B cell (primary cell): ENCODE data around the gene CHKB. TPM values are rescaled to one million over a fixed set of nuclear protein-coding genes. Genes with fewer than 3 reads are reported as not detected.

Experiments
- ATAC-seq: fragments of 200-7000 bp; cut with Tn5 transposase; one replicate; pipeline ENCODE4 v1.10.0; 2021; ENCODE audit warnings: low read depth, mild to moderate bottlenecking, moderate number of reproducible peaks, moderate library complexity
- CTCF ChIA-PET: fragments of 350-600 bp; sonication (Branson Sonifier 250); formaldehyde crosslinking; loops from one replicate; lab custom pipeline; 2021; ENCODE audit warnings: antibody characterized with exemption, inconsistent platforms; lab: Charles Lee
- POLR2A ChIA-PET: fragments of 350-600 bp; sonication (Branson Sonifier 250); formaldehyde crosslinking; loops from one replicate; lab custom pipeline; 2021; ENCODE audit warnings: antibody characterized with exemption; lab: Charles Lee
- DNase-seq: peaks from one replicate; pipeline ENCODE4 v3.0.0; 2013
- H2AFZ ChIP-seq: 2 replicates; pipeline ENCODE4 v1.6.1; 2012; ENCODE audit warnings: mild to moderate bottlenecking, low read depth, low read length; ENCODE audit not compliant: insufficient read depth, poor library complexity, severe bottlenecking
- H3K27ac ChIP-seq, 2 donors: 1 replicate in 1 of 2; 2 replicates in 1 of 2; pipeline ENCODE4 v1.5.1; 2012 to 2013; ENCODE audit warnings: low read length in 2 of 2, mild to moderate bottlenecking in 2 of 2, moderate library complexity in 1 of 2
- H3K27me3 ChIP-seq, 4 experiments: fragments of 200-600 bp in 1 of 4; sonication (generic) in 1 of 4; replicated peaks in 1 of 4; 1 replicate in 2 of 4; 2 replicates in 2 of 4; pipeline versions ENCODE4 v1.6.1 to v1.7.0; 2013 to 2016; ENCODE audit warnings: low read length in 3 of 4, mild to moderate bottlenecking in 2 of 4, mixed read lengths in 1 of 4, moderate library complexity in 1 of 4; ENCODE audit not compliant: insufficient read depth in 4 of 4, control insufficient read depth in 3 of 4; ENCODE audit errors: control extremely low read depth in 1 of 4
- H3K36me3 ChIP-seq, 2 experiments: replicated peaks in 1 of 2; 1 replicate in 1 of 2; 2 replicates in 1 of 2; pipeline versions ENCODE4 v1.6.1 to v1.7.1; 2013; ENCODE audit warnings: low read length in 1 of 2; ENCODE audit not compliant: insufficient read depth in 2 of 2, control insufficient read depth in 1 of 2; ENCODE audit errors: control extremely low read depth in 1 of 2, extremely low read depth in 1 of 2
- H3K4me1 ChIP-seq, 2 donors: fragments of 200-600 bp in 1 of 2; sonication (generic) in 1 of 2; 1 replicate in 1 of 2; 2 replicates in 1 of 2; pipeline versions ENCODE4 v1.5.1 to v1.6.1; 2013 to 2017; ENCODE audit warnings: low read length in 2 of 2; ENCODE audit not compliant: control insufficient read depth in 2 of 2, insufficient read depth in 2 of 2
- H3K4me2 ChIP-seq: replicated peaks from 2 replicates; pipeline ENCODE3; 2012; ENCODE audit warnings: mild to moderate bottlenecking, low read depth, low read length; ENCODE audit not compliant: poor library complexity, severe bottlenecking
- H3K4me3 ChIP-seq, 5 experiments: fragments of 200-600 bp in 1 of 5; sonication (generic) in 1 of 5; 1 replicate in 3 of 5; 2 replicates in 2 of 5; pipeline versions ENCODE4 v1.5.1 to v1.7.0; 2011 to 2016; ENCODE audit warnings: low read length in 4 of 5, mild to moderate bottlenecking in 4 of 5, low read depth in 2 of 5, control low read depth in 1 of 5, moderate library complexity in 1 of 5; ENCODE audit not compliant: insufficient read depth in 1 of 5; ENCODE audit errors: control extremely low read depth in 1 of 5, extremely low read depth in 1 of 5
- H3K79me2 ChIP-seq: fragments of 200-600 bp; sonication (generic); one replicate; pipeline ENCODE4 v1.6.0; 2016; ENCODE audit warnings: low read length; ENCODE audit not compliant: control insufficient read depth, insufficient read depth
- H3K9ac ChIP-seq: fragments of 200-600 bp; sonication (generic); 2 replicates; pipeline ENCODE4 v1.6.1; 2017; ENCODE audit warnings: mild to moderate bottlenecking, low read length, moderate library complexity
- H3K9me3 ChIP-seq, 3 donors: one replicate each; pipeline versions ENCODE4 v1.6.1 to v1.7.1; 2013; ENCODE audit warnings: low read length in 2 of 3; ENCODE audit not compliant: control insufficient read depth in 2 of 3, insufficient read depth in 1 of 3; ENCODE audit errors: control extremely low read depth in 1 of 3
- H4K20me1 ChIP-seq: 2 replicates; pipeline ENCODE4 v1.6.0; 2012; ENCODE audit warnings: mild to moderate bottlenecking, low read length; ENCODE audit not compliant: insufficient read depth, control insufficient read depth, poor library complexity, severe bottlenecking
- H3K27ac Mint-ChIP-seq: one replicate; pipeline ENCODE4 v1.8.0; 2021; ENCODE audit warnings: mixed read lengths
- H3K27me3 Mint-ChIP-seq: one replicate; pipeline ENCODE4 v1.8.0; 2021; ENCODE audit warnings: mixed read lengths
- H3K4me1 Mint-ChIP-seq: one replicate; pipeline ENCODE4 v1.8.0; 2021; ENCODE audit warnings: mixed read lengths
- H3K4me3 Mint-ChIP-seq: one replicate; pipeline ENCODE4 v1.8.0; 2021; ENCODE audit warnings: mixed read lengths
- H3K9me3 Mint-ChIP-seq: one replicate; pipeline ENCODE4 v1.8.0; 2022; ENCODE audit warnings: mixed read lengths; ENCODE audit not compliant: insufficient read depth
- EZH2 ChIP-seq: IDR thresholded peaks from 2 replicates; pipeline ENCODE4 v1.6.1; 2012; ENCODE audit warnings: borderline replicate concordance, low read depth, mild to moderate bottlenecking, moderate library complexity, low read length; ENCODE audit not compliant: insufficient read depth, poor library complexity, severe bottlenecking
- WGBS: methylation state at CpG from one replicate; pipeline ENCODE4 v1.1.5; 2013; ENCODE audit warnings: missing lambda C conversion rate; ENCODE audit not compliant: insufficient coverage; 5-methylcytosine and 5-hydroxymethylcytosine counted together
- intact Hi-C: fragments of 100-400 bp; cut with micrococcal nuclease; formaldehyde crosslinking; loops from one replicate; pipeline ENCODE4 v1.10.0; 2022
- polyA plus RNA-seq: library from polyadenylated mRNA; depleted of rRNA; stranded (reverse); fragments of >200 nt; gene quantifications from 2 replicates; pipeline ENCODE4 v1.2.3, GENCODE V29; 2012
- total RNA-seq, 2 donors: library from RNA; stranded (reverse); fragments of 120-200 nt in 1 of 2; gene quantifications; 1 replicate in 1 of 2; 2 replicates in 1 of 2; pipeline versions ENCODE4 v1.2.3 to v1.2.4, GENCODE V29; 2013 to 2022
- TF ChIP-seq, protein P1 (sequence below): fragments of 200-600 bp; IDR thresholded peaks from one replicate; pipeline ENCODE4 v1.8.0; 2022; ENCODE audit warnings: antibody characterized with exemption, mild to moderate bottlenecking

CHKB gene
- total and polyA plus RNA-seq, 2 donors (not counting 1 experiment from before 2014, with no cell fraction given) = 238 to 309 TPM

DNA sequence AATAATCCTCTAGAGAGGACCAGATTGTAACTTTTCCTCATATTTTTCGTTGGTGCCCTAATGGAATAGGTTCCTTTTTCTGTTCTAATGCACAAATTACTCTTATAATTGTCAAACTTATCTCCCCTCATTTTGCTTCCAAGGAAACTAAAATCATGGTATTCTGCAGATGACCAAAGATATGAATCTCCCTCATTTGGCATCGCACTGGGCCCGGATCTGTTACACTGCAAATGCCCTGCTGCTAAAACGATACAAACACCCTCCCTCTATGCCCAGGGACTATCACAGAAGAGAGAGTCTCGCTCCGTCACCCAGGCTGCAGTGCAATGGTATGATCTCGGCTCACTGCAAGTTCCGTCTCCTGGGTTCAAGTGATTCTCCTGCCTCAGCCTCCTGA, 29.3 kb downstream of the CHKB start:
- Histone ChIP-seq H4K20me1 (no peaks in the 10 kb centered on the region), H3K4me2 (no peak overlapping the region), H2AFZ (no peak overlapping the region), H3K4me3 (no peak overlapping the region), H3K36me3 (no peaks in the 10 kb centered on the region), H3K4me1 (peaks cover 14 to 19% of the 10 kb centered on the region in 2 donors), H3K79me2 (peaks cover 23% of the 10 kb centered on the region), H3K9me3 (no peaks in the 10 kb centered on the region), H3K27ac (no peak overlapping the region), H3K9ac (no peak overlapping the region), H3K27me3 (no peaks in the 10 kb centered on the region)
- TF ChIP-seq, protein P1, sequence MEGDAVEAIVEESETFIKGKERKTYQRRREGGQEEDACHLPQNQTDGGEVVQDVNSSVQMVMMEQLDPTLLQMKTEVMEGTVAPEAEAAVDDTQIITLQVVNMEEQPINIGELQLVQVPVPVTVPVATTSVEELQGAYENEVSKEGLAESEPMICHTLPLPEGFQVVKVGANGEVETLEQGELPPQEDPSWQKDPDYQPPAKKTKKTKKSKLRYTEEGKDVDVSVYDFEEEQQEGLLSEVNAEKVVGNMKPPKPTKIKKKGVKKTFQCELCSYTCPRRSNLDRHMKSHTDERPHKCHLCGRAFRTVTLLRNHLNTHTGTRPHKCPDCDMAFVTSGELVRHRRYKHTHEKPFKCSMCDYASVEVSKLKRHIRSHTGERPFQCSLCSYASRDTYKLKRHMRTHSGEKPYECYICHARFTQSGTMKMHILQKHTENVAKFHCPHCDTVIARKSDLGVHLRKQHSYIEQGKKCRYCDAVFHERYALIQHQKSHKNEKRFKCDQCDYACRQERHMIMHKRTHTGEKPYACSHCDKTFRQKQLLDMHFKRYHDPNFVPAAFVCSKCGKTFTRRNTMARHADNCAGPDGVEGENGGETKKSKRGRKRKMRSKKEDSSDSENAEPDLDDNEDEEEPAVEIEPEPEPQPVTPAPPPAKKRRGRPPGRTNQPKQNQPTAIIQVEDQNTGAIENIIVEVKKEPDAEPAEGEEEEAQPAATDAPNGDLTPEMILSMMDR = no peak
- no peak for TF ChIP-seq EZH2
- Mint-ChIP-seq H3K27me3 (no peaks in the 10 kb centered on the region), H3K4me3 (no peak overlapping the region), H3K9me3 (no peaks in the 10 kb centered on the region), H3K27ac (no peak overlapping the region), H3K4me1 (peaks cover 15% of the 10 kb centered on the region)
- no peak for DNase-seq
- 97% methylated on average over 6 of the region's 8 CpGs for WGBS
- ChIA-PET POLR2A (no interaction called here), CTCF (no interaction called here)
- intact Hi-C loops = no loop called here
- no peak for ATAC-seq

DNA sequence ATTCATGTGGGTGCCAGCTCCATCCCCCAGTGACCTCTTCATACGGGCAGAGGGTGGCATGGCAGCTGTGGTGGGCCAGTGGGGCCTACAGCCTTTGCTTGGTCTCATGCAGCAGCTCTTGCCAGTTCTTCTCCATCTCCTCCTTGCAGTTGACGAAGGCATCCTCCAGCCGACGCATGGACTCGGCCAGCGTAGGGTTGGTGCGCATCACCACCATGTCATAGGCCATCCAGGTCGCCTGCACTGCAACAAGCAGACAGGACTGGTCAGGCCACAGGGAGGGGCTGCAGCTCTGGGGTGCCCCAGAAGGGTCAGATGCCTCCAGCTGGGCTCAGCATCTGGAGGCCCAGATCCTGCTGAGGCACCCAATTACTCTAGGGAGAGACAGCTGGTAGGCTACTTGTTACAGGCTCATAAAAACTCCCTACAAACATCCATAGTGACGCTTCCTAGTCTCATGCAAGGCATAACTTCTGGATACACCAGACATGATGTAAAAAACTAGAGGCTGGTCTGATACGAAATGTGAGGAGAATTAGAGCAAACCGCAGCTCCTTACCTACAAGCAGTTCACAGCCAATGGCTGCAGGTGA, 31.4 kb downstream of the CHKB start:
- CTCF ChIA-PET = interaction anchor here (1.0 to 3.9 kb wide), 4 partner anchors 11 to 26 kb away, joined by 3 to 17 read pairs (median 4); partner anchors contain the start of genes SCO2 and SYCE3
- H3K27ac Mint-ChIP-seq = no peak overlapping the region
- Histone ChIP-seq H3K36me3 (no peaks in the 10 kb centered on the region), H3K4me2 (no peak overlapping the region), H3K4me3 (no peak overlapping the region), H3K4me1 (peaks cover 18 to 23% of the 10 kb centered on the region in 2 donors), H3K79me2 (peaks cover 23% of the 10 kb centered on the region), H3K9ac (no peak overlapping the region), H3K9me3 (no peaks in the 10 kb centered on the region), H3K27ac (no peak overlapping the region), H4K20me1 (no peaks in the 10 kb centered on the region), H2AFZ (no peak overlapping the region), H3K27me3 (no peaks in the 10 kb centered on the region)
- ATAC-seq = no peak
- H3K4me3 Mint-ChIP-seq = peak overlapping the region; percentile 49
- DNase-seq = no peak
- WGBS = 99% methylated on average over 8 of the region's 11 CpGs
- no peak for TF ChIP-seq EZH2
- TF ChIP-seq, protein P1 = no peak
- intact Hi-C loops = no loop called here
- no peaks in the 10 kb centered on the region for H3K9me3 Mint-ChIP-seq
- H3K27me3 Mint-ChIP-seq = no peaks in the 10 kb centered on the region
- POLR2A ChIA-PET = interaction anchor here (0.6 to 0.8 kb wide), 3 partner anchors 10 to 16 kb away, joined by 3 read pairs; no protein-coding TSS in a partner anchor
- H3K4me1 Mint-ChIP-seq = peaks cover 18% of the 10 kb centered on the region
